GM12878 (cell line): ENCODE data around the gene MPRIP. TPM values are rescaled to one million over a fixed set of nuclear protein-coding genes. Genes with fewer than 3 reads are reported as not detected.

Source experiments
- ATAC-seq: fragments of 200-7000 bp; cut with Tn5 transposase; 3 replicates; pipeline ENCODE4 v1.9.1; 2020; ENCODE audit warnings: mild to moderate bottlenecking, moderate library complexity
- BruUV-seq: library from RNA; stranded (reverse); fragments of 400-500 nt; replicated peaks from 2 replicates; lab custom pipeline; 2021; lab: Mats Ljungman, UMichigan
- CTCF ChIA-PET: fragments of 300-600 bp; sonication (Branson Sonifier 250); formaldehyde crosslinking; extraction: SDS; loops from one replicate; lab custom pipeline; 2021; ENCODE audit warnings: inconsistent platforms; lab: Yijun Ruan, JAX
- POLR2A ChIA-PET: fragments of 350-600 bp; formaldehyde crosslinking; extraction: SDS; loops from one replicate; lab custom pipeline; 2021; ENCODE audit warnings: inconsistent platforms; lab: Charles Lee
- RAD21 ChIA-PET: fragments of 300-600 bp; sonication (Branson Sonifier 250); formaldehyde crosslinking; loops from one replicate; lab custom pipeline; 2023; ENCODE audit warnings: antibody characterized with exemption; ENCODE audit not compliant: unreplicated experiment; lab: Charles Lee
- SMC1A ChIA-PET: fragments of 300-600 bp; sonication (Branson Sonifier 250); formaldehyde crosslinking; loops from one replicate; lab custom pipeline; 2023; ENCODE audit not compliant: unreplicated experiment, uncharacterized antibody; lab: Charles Lee
- DNase-seq: peaks from one replicate; pipeline ENCODE4 v3.0.0-alpha.2; 2011; ENCODE audit warnings: low read depth, low spot score
- FAIRE-seq: peaks from 3 replicates; lab custom pipeline; 2011; peaks lifted over from hg19 to GRCh38; lab: Jason Lieb, UNC
- H2AFZ ChIP-seq: 2 replicates; pipeline ENCODE4 v1.6.0; 2011; ENCODE audit warnings: low read depth, low read length, control low read depth; ENCODE audit not compliant: control insufficient read depth
- H3K27ac ChIP-seq: 2 replicates; pipeline ENCODE4 v1.5.1; 2011; ENCODE audit warnings: control low read depth; ENCODE audit not compliant: control insufficient read depth, insufficient read depth
- H3K27me3 ChIP-seq, 2 experiments: replicated peaks in 1 of 2; 2 replicates each; pipeline versions ENCODE4 v1.6.0 to v1.6.1; 2011; ENCODE audit warnings: low read length in 1 of 2; ENCODE audit not compliant: control insufficient read depth in 2 of 2, insufficient read depth in 2 of 2
- H3K36me3 ChIP-seq, 2 experiments: 2 replicates each; pipeline ENCODE4 v1.5.1; 2011; ENCODE audit warnings: low read length in 1 of 2; ENCODE audit not compliant: control insufficient read depth in 2 of 2, insufficient read depth in 2 of 2
- H3K4me1 ChIP-seq: 2 replicates; pipeline ENCODE4 v1.6.1; 2011; ENCODE audit warnings: mild to moderate bottlenecking, low read length, moderate library complexity, mixed read lengths; ENCODE audit not compliant: control insufficient read depth, insufficient read depth
- H3K4me2 ChIP-seq: 2 replicates; pipeline ENCODE4 v1.6.0; 2011; ENCODE audit warnings: control low read depth; ENCODE audit not compliant: control insufficient read depth, insufficient read depth
- H3K4me3 ChIP-seq: fragments of 200-600 bp; sonication (generic); 2 replicates; pipeline ENCODE4 v1.5.1; 2016
- H3K79me2 ChIP-seq: 2 replicates; pipeline ENCODE4 v1.6.0; 2011; ENCODE audit warnings: low read length; ENCODE audit not compliant: control insufficient read depth, insufficient read depth
- H3K9ac ChIP-seq: 2 replicates; pipeline ENCODE4 v1.8.0; 2011; ENCODE audit warnings: low read length, control low read depth, mixed read lengths; ENCODE audit not compliant: control insufficient read depth, insufficient read depth
- H3K9me3 ChIP-seq: replicated peaks from 3 replicates; pipeline ENCODE4 v1.5.1; 2011; ENCODE audit warnings: mild to moderate bottlenecking, low read length; ENCODE audit not compliant: control insufficient read depth, insufficient read depth
- H4K20me1 ChIP-seq: 2 replicates; pipeline ENCODE4 v1.6.0; 2011; ENCODE audit not compliant: control insufficient read depth, insufficient read depth
- FOS ChIP-seq: IDR thresholded peaks from 3 replicates; pipeline ENCODE4 v1.6.1; 2011; ENCODE audit warnings: borderline replicate concordance; ENCODE audit not compliant: insufficient read length; ENCODE audit errors: extremely low read depth
- HCFC1 ChIP-seq: fragments of 150-350 bp; IDR thresholded peaks from 2 replicates; pipeline ENCODE4 v1.6.1; 2014; ENCODE audit warnings: low read length
- IKZF1 ChIP-seq: fragments of 450-650 bp; conservative IDR thresholded peaks from 2 replicates; pipeline ENCODE4 v1.6.1; 2017; ENCODE audit warnings: antibody characterized with exemption, mild to moderate bottlenecking
- IKZF2 ChIP-seq, 2 experiments: fragments of 450-650 bp; IDR thresholded peaks; 2 replicates each; pipeline ENCODE4 v1.6.1; 2017; ENCODE audit warnings: mild to moderate bottlenecking in 2 of 2, moderate library complexity in 2 of 2
- KAT2A ChIP-seq: conservative IDR thresholded peaks from 2 replicates; pipeline ENCODE4 v1.6.1; 2011; ENCODE audit warnings: low read depth, low read length; ENCODE audit not compliant: control insufficient read depth
- MYB ChIP-seq: fragments of 150-350 bp; IDR thresholded peaks from 2 replicates; pipeline ENCODE4 v1.6.1; 2014; ENCODE audit warnings: mild to moderate bottlenecking, low read depth, low read length, borderline replicate concordance
- NRF1 ChIP-seq: conservative IDR thresholded peaks from 2 replicates; pipeline ENCODE4 v1.6.1; 2011; ENCODE audit warnings: mild to moderate bottlenecking, low read depth, low read length, improper control_type of control experiment
- SMARCA5 ChIP-seq: fragments of 450-650 bp; IDR thresholded peaks from 2 replicates; pipeline ENCODE4 v1.6.1; 2017; ENCODE audit warnings: mild to moderate bottlenecking
- SMC3 ChIP-seq: IDR thresholded peaks from 2 replicates; pipeline ENCODE4 v1.6.1; 2011; ENCODE audit warnings: low read length, improper control_type of control experiment, borderline replicate concordance
- SREBF2 ChIP-seq: IDR thresholded peaks from 2 replicates; pipeline ENCODE4 v1.6.1; 2012; ENCODE audit warnings: mild to moderate bottlenecking, low read length
- SUZ12 ChIP-seq: fragments of 200-600 bp; sonication (generic); IDR thresholded peaks from one replicate; pipeline ENCODE4 v1.6.1; 2018; ENCODE audit warnings: antibody characterized with exemption, mild to moderate bottlenecking; ENCODE audit not compliant: unreplicated experiment
- TARDBP ChIP-seq: IDR thresholded peaks from 2 replicates; pipeline ENCODE4 v1.6.1; 2016; ENCODE audit warnings: borderline replicate concordance
- WRNIP1 ChIP-seq: IDR thresholded peaks from 2 replicates; pipeline ENCODE4 v1.6.1; 2011; ENCODE audit warnings: low read depth, low read length, improper control_type of control experiment, borderline replicate concordance
- YY1 ChIP-seq: IDR thresholded peaks from 2 replicates; pipeline ENCODE4 v1.6.1; 2011; ENCODE audit warnings: low read depth, mild to moderate bottlenecking, low read length
- WGBS: methylation state at CpG from one replicate; pipeline ENCODE4 v1.1.6; 2016; ENCODE audit warnings: low lambda C conversion rate; ENCODE audit not compliant: insufficient replicate concordance, insufficient coverage; ENCODE audit errors: missing lambda C conversion rate; 5-methylcytosine and 5-hydroxymethylcytosine counted together
- in situ Hi-C: fragments of 300-500 bp; cut with MboI; formaldehyde crosslinking; loops from 9 replicates; pipeline ENCODE4 v1.14.3; 2018; ENCODE audit warnings: mixed read lengths
- intact Hi-C: fragments of 100-400 bp; cut with micrococcal nuclease; formaldehyde crosslinking; loops from one replicate; pipeline ENCODE4 v1.14.2; 2022; ENCODE audit not compliant: unreplicated experiment
- polyA plus RNA-seq, 11 experiments: library from polyadenylated mRNA; depleted of rRNA in 4 of 11; unstranded in 6 of 11; stranded (reverse) in 5 of 11; fragments of >200 nt; fragmentation: Nextera tagmentation in 4 of 11; fragmentation: Illumina TruSeq in 1 of 11; extraction: Ambion mirVana in 4 of 11; extraction: Trizol in 1 of 11; gene quantifications; 1 replicate in 1 of 11; 2 replicates in 10 of 11; pipeline versions ENCODE4 v1.2.1 to v1.2.3, GENCODE V29; 2011 to 2016; ENCODE audit warnings: inconsistent platforms in 2 of 11, missing spikeins in 2 of 11, low read depth in 1 of 11
- total RNA-seq, 4 experiments: library from RNA; depleted of rRNA in 3 of 4; stranded (reverse); fragments of >200 nt in 3 of 4; fragmentation: Illumina TruSeq in 1 of 4; extraction: Trizol in 1 of 4; gene quantifications; 2 replicates each; pipeline versions ENCODE4 v1.2.1 to v1.2.3, GENCODE V29; 2013 to 2021
- TF ChIP-seq, protein P1 (sequence below): fragments of 450-650 bp; IDR thresholded peaks from 2 replicates; pipeline ENCODE4 v1.6.1; 2017; ENCODE audit warnings: mild to moderate bottlenecking, low read depth, inconsistent platforms; ENCODE audit not compliant: poor library complexity, severe bottlenecking
- TF ChIP-seq, protein P2 (sequence below): IDR thresholded peaks from 2 replicates; pipeline ENCODE4 v1.6.1; 2012; ENCODE audit warnings: improper control_type of control experiment, low read depth, low read length; ENCODE audit not compliant: insufficient replicate concordance

The MPRIP gene
- total and polyA plus RNA-seq, 10 of the 15 experiments (the other 5 are each of a cell fraction or from before 2014, with no cell fraction given): 16.5 to 168 (median 71.7) TPM

GRCh38 chr17:17018021-17018441 is 24.2 kb upstream of the MPRIP start (continued):
- TF ChIP-seq, protein P1, sequence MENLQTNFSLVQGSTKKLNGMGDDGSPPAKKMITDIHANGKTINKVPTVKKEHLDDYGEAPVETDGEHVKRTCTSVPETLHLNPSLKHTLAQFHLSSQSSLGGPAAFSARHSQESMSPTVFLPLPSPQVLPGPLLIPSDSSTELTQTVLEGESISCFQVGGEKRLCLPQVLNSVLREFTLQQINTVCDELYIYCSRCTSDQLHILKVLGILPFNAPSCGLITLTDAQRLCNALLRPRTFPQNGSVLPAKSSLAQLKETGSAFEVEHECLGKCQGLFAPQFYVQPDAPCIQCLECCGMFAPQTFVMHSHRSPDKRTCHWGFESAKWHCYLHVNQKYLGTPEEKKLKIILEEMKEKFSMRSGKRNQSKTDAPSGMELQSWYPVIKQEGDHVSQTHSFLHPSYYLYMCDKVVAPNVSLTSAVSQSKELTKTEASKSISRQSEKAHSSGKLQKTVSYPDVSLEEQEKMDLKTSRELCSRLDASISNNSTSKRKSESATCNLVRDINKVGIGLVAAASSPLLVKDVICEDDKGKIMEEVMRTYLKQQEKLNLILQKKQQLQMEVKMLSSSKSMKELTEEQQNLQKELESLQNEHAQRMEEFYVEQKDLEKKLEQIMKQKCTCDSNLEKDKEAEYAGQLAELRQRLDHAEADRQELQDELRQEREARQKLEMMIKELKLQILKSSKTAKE: no peak
- TF ChIP-seq SMARCA5 (no peak), SMC3 (no peak)

- ATAC-seq (no peak), DNase-seq (no peak), FAIRE-seq (no peak)
- WGBS: 42% methylated on average over 10 of the region's 10 CpGs
- ChIA-PET CTCF (no interaction called here), RAD21 (interaction anchor here (0.8 kb wide), 1 partner anchor 357 kb away, joined by 3 read pairs; no protein-coding TSS in a partner anchor), POLR2A (no interaction called here), SMC1A (no interaction called here)
- Histone ChIP-seq H4K20me1 (no peaks in the 10 kb centered on the region), H3K27me3 (no peaks in the 10 kb centered on the region; a peak in 1 of 4 replicates), H3K4me1 (peaks cover 10% of the 10 kb centered on the region), H3K4me3 (no peak overlapping the region), H3K36me3 (no peaks in the 10 kb centered on the region), H3K79me2 (no peaks in the 10 kb centered on the region), H3K27ac (no peak overlapping the region), H3K4me2 (no peak overlapping the region), H3K9me3 (no peaks in the 10 kb centered on the region), H3K9ac (no peak overlapping the region), H2AFZ (no peak overlapping the region)
- no TSS peak for BruUV-seq
- in situ Hi-C loops (no loop called here), intact Hi-C loops (no loop called here)
- TF ChIP-seq KAT2A: no peak
- TF ChIP-seq MYB: no peak
- no peak for TF ChIP-seq SREBF2
- no peak for TF ChIP-seq FOS
- TF ChIP-seq, protein P2, sequence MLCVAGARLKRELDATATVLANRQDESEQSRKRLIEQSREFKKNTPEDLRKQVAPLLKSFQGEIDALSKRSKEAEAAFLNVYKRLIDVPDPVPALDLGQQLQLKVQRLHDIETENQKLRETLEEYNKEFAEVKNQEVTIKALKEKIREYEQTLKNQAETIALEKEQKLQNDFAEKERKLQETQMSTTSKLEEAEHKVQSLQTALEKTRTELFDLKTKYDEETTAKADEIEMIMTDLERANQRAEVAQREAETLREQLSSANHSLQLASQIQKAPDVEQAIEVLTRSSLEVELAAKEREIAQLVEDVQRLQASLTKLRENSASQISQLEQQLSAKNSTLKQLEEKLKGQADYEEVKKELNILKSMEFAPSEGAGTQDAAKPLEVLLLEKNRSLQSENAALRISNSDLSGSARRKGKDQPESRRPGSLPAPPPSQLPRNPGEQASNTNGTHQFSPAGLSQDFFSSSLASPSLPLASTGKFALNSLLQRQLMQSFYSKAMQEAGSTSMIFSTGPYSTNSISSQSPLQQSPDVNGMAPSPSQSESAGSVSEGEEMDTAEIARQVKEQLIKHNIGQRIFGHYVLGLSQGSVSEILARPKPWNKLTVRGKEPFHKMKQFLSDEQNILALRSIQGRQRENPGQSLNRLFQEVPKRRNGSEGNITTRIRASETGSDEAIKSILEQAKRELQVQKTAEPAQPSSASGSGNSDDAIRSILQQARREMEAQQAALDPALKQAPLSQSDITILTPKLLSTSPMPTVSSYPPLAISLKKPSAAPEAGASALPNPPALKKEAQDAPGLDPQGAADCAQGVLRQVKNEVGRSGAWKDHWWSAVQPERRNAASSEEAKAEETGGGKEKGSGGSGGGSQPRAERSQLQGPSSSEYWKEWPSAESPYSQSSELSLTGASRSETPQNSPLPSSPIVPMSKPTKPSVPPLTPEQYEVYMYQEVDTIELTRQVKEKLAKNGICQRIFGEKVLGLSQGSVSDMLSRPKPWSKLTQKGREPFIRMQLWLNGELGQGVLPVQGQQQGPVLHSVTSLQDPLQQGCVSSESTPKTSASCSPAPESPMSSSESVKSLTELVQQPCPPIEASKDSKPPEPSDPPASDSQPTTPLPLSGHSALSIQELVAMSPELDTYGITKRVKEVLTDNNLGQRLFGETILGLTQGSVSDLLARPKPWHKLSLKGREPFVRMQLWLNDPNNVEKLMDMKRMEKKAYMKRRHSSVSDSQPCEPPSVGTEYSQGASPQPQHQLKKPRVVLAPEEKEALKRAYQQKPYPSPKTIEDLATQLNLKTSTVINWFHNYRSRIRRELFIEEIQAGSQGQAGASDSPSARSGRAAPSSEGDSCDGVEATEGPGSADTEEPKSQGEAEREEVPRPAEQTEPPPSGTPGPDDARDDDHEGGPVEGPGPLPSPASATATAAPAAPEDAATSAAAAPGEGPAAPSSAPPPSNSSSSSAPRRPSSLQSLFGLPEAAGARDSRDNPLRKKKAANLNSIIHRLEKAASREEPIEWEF: no peak
- TF ChIP-seq TARDBP: no peak
- no peak for TF ChIP-seq HCFC1
- TF ChIP-seq SUZ12: no peak
- TF ChIP-seq IKZF1: no peak
- no peak for TF ChIP-seq WRNIP1
- TF ChIP-seq IKZF2 (IDR thresholded peaks at IDR 0.05): no peak
- TF ChIP-seq YY1: no peak
- no peak for TF ChIP-seq NRF1
These were observed 23.4 kb upstream of the MPRIP start for GRCh38 chr17:17018612-17019429.
